ENCODE data around the gene CNOT8. TPM values are rescaled to one million over a fixed set of nuclear protein-coding genes. Genes with fewer than 3 reads are reported as not detected.

CNOT8 gene
- total and polyA plus RNA-seq, 9 of the 15 experiments (the other 6 are each of a cell fraction or from before 2014, with no cell fraction given): 15.2 to 68.9 (median 52.1) TPM

GRCh38 chr5:154849264-154849785 lies 9.1 kb upstream of the CNOT8 start:
- in situ Hi-C loops (cut with MboI): no loop called here
- H3K36me3 ChIP-seq (ENCODE audit: control insufficient read depth, insufficient read depth, low read length): 0 out of 3 replicates have a peak, but pooled peaks cover 2% of the 10 kb centered on the region
- H3K4me1 ChIP-seq (replicated peaks in 1 of 2; ENCODE audit: control insufficient read depth in 2 of 2, insufficient read depth in 2 of 2, low read length in 2 of 2): peaks cover 5 to 33% of the 10 kb centered on the region in 2 experiments
- FAIRE-seq (no peak), DNase-seq (ENCODE audit: extremely low read depth in 1 of 4, low spot score in 3 of 4) (no peak), ATAC-seq (no peak)
- TF ChIP-seq ZNF518B (CRISPR knock-in tag; IDR thresholded peaks at IDR 0.05): no peak
- no peak for TF ChIP-seq ZNF143 (CRISPR knock-in tag; IDR thresholded peaks at IDR 0.05)
- TF ChIP-seq MCM5 (IDR thresholded peaks at IDR 0.05; ENCODE audit: low read depth): no peak
- H3K9ac ChIP-seq (ENCODE audit: insufficient read depth in 1 of 2, low read depth in 2 of 2, low read length in 2 of 2): no peak overlapping the region
- peak overlapping the region; percentile 44; the same call in 1 of the 3 replicates for H3K27ac ChIP-seq (ENCODE audit: extremely low read depth, low read depth, low read length)
- H3K9me3 ChIP-seq (replicated peaks; ENCODE audit: control insufficient read depth, insufficient read depth, low read depth, low read length): no peaks in the 10 kb centered on the region
- CTCF ChIA-PET (ENCODE audit: low intra/inter-chr PET ratio): no interaction called here
- H3K4me2 ChIP-seq (ENCODE audit: insufficient read depth, low read length): peak overlapping the region; percentile 81; the same call in 1 of the 2 replicates
- no peaks in the 10 kb centered on the region for H3K79me2 ChIP-seq (ENCODE audit: control insufficient read depth, insufficient read depth, low read length)
- H3K4me3 ChIP-seq: no peak overlapping the region
- H2AFZ ChIP-seq (ENCODE audit: low read depth, low read length): peak overlapping the region; percentile 95
- no peaks in the 10 kb centered on the region for H3K27me3 ChIP-seq (ENCODE audit: control insufficient read depth in 2 of 2, insufficient read depth in 2 of 2, low read length in 2 of 2)
- BruUV-seq (replicated peaks): no TSS peak
- H4K20me1 ChIP-seq (replicated peaks; ENCODE audit: control insufficient read depth, insufficient read depth, low read length): no peaks in the 10 kb centered on the region
- intact Hi-C loops (cut with micrococcal nuclease): no loop called here
- H3K9me1 ChIP-seq (ENCODE audit: control insufficient read depth, insufficient read depth, low read length): no peaks in the 10 kb centered on the region
- WGBS (ENCODE audit: insufficient coverage, low coverage, missing lambda C conversion rate): 69% methylated on average over 6 of the region's 6 CpGs
- POLR2A ChIA-PET: interaction anchor here (1.0 to 2.4 kb wide), 2 partner anchors 9 to 14 kb away, joined by 3 to 9 read pairs; no protein-coding TSS in a partner anchor
